Activated T-cell treated with anti-CD3 and anti-CD28 coated beads, Interleukin-2, amount 50 U/mL, for 48 hours (primary cell): ENCODE data around the gene SCAMP1.
"Not testable (repeated sequence)": the region's sequence is repeated elsewhere in the genome, so short reads cannot be mapped to it uniquely, and the experiment has no call there.

Experiments
- DNase-seq, 2 experiments: peaks; one replicate each; pipeline ENCODE4 v3.0.0-alpha.2; 2020

SCAMP1 gene

GRCh38 chr5:78359831-78360673 lies at the start of gene SCAMP1:
TSS of gene SCAMP1 (plus strand) at chr5:78360617. CDS start at chr5:78360672, 55 bp downstream.
- DNase-seq = peak; percentile 96 to 98

GRCh38 chr5:78317515-78317914 lies 42.9 kb upstream of the SCAMP1 start:
- no peak for DNase-seq

- DNase-seq = no peak
These were observed 42.1 kb upstream of the SCAMP1 start for GRCh38 chr5:78318337-78318736.

DNA sequence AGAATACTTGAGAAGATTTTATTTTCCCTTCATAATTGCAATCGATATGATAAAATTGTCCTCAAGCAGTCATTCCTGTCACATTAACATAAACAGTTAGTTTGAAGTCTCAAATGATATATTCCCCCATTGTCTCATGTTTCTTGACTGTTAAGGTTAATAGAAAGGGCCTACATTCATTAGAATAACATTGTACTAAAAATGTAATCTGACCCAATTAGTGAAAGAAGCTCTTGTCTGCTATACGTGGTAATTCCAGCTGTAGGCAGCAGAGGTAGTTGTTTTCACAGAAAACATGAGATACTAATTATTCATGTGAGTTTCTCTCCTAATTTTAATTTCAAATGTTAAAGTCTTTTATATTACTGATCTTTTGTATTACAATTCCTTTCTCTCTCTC lies 40.0 kb upstream of the SCAMP1 start:
- DNase-seq = no peak

DNA sequence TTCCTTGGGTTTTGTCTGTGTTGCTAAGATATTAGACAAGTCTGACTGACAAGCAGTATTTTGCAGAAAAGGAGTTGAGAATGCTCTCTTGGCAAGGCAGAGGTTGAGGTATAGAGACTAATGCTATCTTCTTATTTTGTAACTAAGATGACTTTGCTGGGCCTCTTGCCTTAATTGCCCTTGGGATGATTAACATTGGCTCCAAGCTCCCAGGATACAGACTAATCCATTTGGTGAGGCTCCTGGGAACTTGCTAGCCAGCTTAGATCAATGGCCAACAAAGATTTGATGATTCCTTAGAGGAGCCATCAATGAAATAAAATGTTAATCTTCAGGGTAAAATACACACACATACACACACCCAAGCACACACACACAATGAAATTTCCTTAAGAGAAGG lies 37.2 kb upstream of the SCAMP1 start:
- no peak for DNase-seq

DNA sequence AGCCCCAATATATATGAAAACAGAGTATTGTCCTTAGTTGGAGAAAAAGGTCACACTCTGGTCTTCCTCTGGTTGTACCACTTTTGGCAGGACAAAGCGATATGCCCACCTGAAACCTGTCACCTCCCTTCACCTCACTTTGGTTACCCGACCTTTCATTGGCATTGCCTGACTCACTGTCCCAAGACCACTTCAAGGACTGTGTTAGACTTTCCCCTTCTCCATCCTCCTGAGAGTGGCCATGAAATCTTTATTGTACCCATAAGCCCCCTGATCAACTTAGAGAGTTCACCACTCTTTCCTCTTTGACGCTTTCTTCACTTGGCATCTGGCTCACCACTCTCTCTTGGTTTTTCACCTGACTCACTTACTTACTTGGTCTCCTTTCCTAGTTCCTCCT lies 33.5 kb upstream of the SCAMP1 start:
- no peak for DNase-seq

DNA sequence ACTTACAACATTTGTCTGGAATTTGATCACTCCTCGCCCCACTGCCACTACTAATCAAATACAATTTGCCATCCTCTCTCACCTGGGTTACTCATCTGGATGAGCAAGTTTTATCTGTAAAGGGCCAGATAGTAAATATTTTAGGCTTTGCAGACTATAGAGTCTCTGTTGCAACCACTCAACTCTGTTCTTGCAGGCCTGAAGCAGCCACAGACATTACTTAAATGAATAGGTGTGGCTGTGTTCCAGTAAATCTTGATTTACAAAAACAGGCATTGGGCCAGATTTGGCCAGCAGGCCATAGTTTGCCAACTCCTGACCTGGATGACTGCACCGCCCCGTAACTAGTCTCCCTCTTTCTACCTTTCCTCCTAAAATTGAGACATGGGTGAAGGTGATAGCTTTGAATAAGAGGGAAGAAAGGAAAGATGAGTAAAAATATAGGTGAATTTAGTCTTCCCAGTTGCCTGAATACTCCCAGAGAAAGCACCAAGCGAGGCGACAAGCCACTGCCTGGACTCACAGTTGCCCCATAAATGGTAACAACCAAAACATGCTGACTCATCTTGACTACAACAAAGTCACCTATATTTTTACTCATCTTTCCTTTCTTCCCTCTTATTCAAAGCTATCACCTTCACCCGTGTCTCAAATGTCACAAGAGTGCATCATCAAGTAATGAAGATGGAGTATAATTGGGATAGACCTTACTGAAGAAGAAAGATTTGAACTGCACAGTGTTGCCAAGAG lies 32.5 kb upstream of the SCAMP1 start:
- no peak for DNase-seq

DNA sequence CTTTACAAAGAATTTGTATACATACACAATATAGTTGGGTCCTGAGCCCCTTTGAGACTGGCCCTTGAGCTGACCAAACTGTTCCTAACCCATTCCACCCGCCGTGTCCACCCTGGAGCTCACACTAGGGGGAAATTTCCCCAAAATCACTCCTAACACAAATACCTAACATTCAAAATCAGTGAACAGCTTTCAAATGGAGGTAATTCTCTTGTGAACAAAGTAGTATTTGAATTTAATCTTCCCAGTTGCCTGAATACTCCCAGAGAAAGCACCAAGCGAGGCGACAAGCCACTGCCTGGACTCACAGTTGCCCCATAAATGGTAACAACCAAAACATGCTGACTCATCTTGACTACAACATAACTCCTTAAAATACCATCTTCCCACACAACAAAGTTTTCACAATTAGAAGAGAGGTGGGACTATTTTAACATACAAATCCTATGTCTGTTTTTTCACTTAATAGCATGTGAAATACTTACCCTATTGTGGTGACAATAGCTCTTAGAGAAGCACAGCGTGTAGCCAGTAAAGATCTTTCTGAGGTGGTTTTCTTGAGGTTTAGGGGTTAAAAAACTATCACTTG lies 31.7 kb upstream of the SCAMP1 start:
- no peak for DNase-seq

DNA sequence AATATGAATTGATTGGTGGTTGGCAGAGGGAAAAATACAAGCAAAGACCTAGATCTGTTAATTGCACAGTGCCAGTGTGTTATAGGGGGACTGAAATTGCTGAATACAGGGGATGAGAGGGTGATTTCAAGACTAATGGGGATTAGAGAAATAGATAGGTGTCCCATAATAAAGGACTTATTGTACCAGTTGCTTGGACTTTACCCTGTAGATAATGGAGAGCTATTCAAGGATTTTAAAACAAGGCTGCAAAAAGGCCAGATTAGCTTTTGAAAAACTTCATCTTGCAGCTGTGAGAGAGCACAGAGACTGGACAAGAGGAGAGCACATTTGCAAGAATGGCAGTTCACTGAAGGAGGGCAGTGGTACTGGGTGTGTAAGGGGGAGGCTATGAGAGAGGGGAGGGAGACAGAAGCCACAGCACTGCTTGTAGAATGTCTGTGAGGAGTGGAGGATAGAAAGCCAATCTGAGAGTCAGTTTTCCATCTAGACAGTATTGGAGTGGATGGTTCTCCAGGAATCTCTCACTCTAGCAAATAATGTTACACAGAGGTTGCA lies 28.8 kb upstream of the SCAMP1 start:
- no peak for DNase-seq

GRCh38 chr5:78334811-78335210 lies 25.6 kb upstream of the SCAMP1 start:
- DNase-seq = no peak

GRCh38 chr5:78335976-78336375 lies 24.4 kb upstream of the SCAMP1 start:
- DNase-seq = no peak

GRCh38 chr5:78336698-78337097 lies 23.7 kb upstream of the SCAMP1 start:
- DNase-seq = no peak

- DNase-seq = no peak
These were observed 20.6 kb upstream of the SCAMP1 start for GRCh38 chr5:78339617-78340436.

DNA sequence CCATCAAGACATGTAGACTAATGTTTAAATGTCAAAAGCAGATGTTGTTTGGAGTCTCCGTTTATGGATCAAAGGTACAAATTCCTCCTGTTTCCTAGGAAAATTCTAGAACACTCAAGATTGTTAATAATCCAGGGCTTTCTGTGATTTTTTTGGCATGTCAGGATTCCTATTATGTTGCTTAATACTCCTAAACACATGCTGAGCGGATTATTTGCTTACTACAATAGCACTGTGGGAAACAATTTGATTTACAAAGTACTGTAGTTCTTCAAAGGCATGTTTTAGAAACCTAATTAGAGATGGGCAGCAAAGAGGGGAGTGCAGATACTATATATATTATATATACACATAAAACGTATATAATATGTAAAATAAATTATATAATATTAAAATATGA lies 19.0 kb upstream of the SCAMP1 start:
- DNase-seq = no peak

DNA sequence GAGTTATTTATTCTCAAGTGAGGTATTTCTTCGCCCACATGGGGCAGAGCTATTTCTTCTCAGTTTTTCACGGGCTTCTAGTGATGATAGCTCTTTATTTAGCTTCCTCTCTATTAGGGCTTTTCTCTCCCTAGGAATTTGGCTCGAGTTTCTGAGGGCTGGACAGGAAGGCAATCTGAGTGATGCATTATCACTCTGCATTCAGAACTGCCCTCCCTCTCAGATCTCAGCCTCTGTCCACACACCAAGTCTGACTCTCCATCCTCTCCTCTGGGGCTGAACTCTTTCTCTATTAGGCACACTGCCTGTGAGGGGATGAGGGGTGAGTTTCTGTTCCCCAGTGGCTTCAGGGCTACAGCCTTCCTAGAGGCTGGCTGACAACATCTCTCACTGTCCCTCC lies 14.9 kb upstream of the SCAMP1 start:
- no peak for DNase-seq

GRCh38 chr5:78353520-78353919 lies 6.9 kb upstream of the SCAMP1 start:
- no peak for DNase-seq

DNA sequence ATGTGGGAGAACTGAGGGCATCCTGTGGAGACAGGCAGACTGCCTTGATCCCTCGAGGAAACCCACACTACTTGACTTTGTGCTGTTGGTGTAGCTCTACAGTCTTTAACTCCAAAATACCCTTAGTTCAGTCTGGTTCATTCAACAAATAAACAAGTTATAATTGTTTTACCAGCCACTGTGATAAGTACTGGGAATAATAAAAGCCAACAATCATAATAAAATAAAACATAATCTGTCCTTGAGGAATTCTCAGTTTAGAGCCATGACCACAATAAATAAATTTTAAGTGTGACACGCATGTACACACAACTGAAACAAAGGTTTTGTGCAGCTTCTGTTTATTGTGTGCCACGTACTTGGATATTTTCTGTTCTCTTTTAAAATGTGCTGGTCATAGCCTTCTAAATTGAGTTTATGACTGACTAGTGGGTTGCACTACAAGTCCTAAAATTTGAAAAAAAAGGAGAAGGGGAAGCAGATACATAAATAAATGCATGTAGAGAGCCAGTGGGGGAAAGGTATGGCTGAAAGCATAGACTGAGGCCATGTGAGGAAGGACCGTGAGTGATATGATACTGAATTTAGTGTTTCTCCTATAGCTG lies 6.2 kb upstream of the SCAMP1 start:
- no peak for DNase-seq

DNA sequence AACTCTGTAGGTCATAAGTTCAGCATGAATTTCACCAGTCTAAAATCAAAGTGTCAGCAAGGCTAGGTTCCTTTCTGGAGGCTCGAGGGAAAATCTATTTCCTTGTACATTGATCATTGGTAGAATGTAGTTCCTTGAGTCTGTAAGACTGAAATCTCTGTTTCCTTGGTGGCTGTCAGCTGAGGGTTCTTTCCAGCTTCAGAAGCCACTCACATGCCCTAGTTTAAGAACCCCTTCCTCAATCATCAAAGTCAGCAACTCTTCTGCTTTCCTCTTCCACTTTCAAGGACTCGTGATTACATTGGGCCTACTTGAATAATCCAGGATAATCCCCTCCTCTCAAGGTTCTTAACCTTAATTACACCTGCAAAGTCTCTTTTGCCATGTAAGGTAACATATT lies 4.9 kb upstream of the SCAMP1 start:
- DNase-seq = no peak

DNA sequence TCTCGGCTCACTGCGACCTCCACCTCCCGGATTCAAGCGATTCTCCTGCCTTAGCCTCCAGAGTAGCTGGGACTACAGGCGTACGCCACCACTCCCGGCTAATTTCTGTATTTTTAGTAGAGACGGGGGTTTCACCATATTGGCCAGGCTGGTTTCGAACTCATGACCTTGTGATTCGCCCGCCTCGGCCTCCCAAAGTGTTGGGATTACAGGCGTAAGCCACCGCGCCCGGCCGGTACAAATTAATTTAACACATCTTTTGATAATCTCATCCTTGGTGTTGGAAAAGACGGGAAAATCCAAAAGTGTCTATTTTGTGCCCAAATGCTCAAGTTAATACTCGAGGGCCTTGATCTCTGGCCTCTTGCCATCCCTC lies 974 bp upstream of the SCAMP1 start:
- not testable (repeated sequence) for DNase-seq

DNA sequence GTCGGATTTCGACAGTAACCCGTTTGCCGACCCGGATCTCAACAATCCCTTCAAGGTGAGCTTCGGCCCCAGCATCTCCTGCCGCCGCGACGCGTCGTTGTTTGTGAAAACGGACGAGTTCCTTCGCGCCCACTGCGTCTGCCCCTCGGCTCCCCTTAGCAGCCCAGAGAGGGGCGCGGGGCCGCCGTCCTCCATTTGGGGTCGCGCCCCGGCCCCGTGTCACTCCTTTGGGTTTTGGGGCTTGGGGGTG lies 182 bp downstream of the SCAMP1 start:
- DNase-seq = no peak

GRCh38 chr5:78360924-78361630 lies 660 bp downstream of the SCAMP1 start:
- peak; percentile 69 to 74 for DNase-seq

DNA sequence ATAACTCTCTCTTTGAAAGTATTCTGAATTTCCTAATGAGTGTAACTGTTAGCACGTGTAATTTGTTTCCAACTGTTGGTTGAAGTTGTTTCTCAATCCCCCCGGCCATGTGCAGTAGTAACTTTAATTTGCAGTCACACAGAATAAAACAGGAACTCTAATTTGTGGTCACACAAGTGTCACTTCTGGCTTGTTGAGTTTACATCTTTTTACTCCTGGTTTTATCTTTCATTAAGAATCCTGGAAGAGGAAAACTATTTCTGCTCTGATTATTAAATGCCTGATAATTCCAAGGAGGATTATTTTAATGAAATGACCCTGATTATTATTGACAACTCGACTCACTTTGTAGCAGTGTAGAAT lies 1.2 kb downstream of the SCAMP1 start:
- DNase-seq = no peak
